Erythroblast (primary cell): Measurements from ENCODE around the gene NFATC2IP.

Experiments used
- GATA1 ChIP-seq: IDR thresholded peaks from 2 replicates; pipeline ENCODE4 v1.6.1; 2011; ENCODE audit warnings: low read depth, mild to moderate bottlenecking, control low read depth, low read length, moderate library complexity
- POLR2A ChIP-seq: IDR thresholded peaks from 2 replicates; pipeline ENCODE4 v1.6.1; 2011; ENCODE audit warnings: mild to moderate bottlenecking, low read length

GRCh38 chr16:28990375-28991040 lies 39.8 kb downstream of the NFATC2IP start:
- TF ChIP-seq POLR2A = no peak
- no peak for TF ChIP-seq GATA1
